ENCODE data around the gene CCDC15. TPM values are rescaled to one million over a fixed set of nuclear protein-coding genes. Genes with fewer than 3 reads are reported as not detected.

Gene CCDC15
- total RNA-seq, 4 donors from 2014 or later: 0.42 to 1.6 (median 0.60) TPM

- no peak for TF ChIP-seq EP300 (IDR thresholded peaks at IDR 0.05)
- no peak for TF ChIP-seq CTCF (IDR thresholded peaks at IDR 0.05)
- no peak for TF ChIP-seq POLR2AphosphoS5 (IDR thresholded peaks at IDR 0.05)
- no peak for TF ChIP-seq POLR2A (IDR thresholded peaks at IDR 0.05; ENCODE audit: low read depth)
- H3K9me3 ChIP-seq: no peaks in the 10 kb centered on the region
- no peak for DNase-seq (ENCODE audit: extremely low spot score)
- no peaks in the 10 kb centered on the region for H3K36me3 ChIP-seq
- H3K27me3 ChIP-seq: peaks cover 0 to 23% (median 0%) of the 10 kb centered on the region in 4 donors
- H3K27ac ChIP-seq (replicated peaks in 1 of 4): no peak overlapping the region
- H3K4me1 ChIP-seq: peaks cover 5 to 17% (median 13%) of the 10 kb centered on the region in 4 donors
- intact Hi-C loops (cut with DNase I): no loop called here
- no peak overlapping the region for H3K4me3 ChIP-seq
These were observed 30.7 kb upstream of the CCDC15 start for GRCh38 chr11:124923296-124923695.

GRCh38 chr11:124928942-124929665 lies 24.9 kb upstream of the CCDC15 start:
- H3K4me3 ChIP-seq: no peak overlapping the region
- intact Hi-C loops (cut with DNase I): no loop called here
- no peak for TF ChIP-seq POLR2AphosphoS5 (IDR thresholded peaks at IDR 0.05)
- no peak for TF ChIP-seq EP300 (IDR thresholded peaks at IDR 0.05)
- TF ChIP-seq POLR2A (IDR thresholded peaks at IDR 0.05; ENCODE audit: low read depth): no peak
- no peak for TF ChIP-seq CTCF (IDR thresholded peaks at IDR 0.05)
- no peaks in the 10 kb centered on the region for H3K27me3 ChIP-seq
- no peaks in the 10 kb centered on the region for H3K36me3 ChIP-seq
- WGBS: 39% methylated on average over 4 of the region's 4 CpGs
- no peaks in the 10 kb centered on the region for H3K9me3 ChIP-seq
- DNase-seq (ENCODE audit: extremely low spot score): no peak
- H3K4me1 ChIP-seq: no peaks in the 10 kb centered on the region
- no peak overlapping the region for H3K27ac ChIP-seq (replicated peaks in 1 of 4)

- H3K27ac ChIP-seq (replicated peaks in 1 of 4): no peak overlapping the region
- no peak for TF ChIP-seq EP300 (IDR thresholded peaks at IDR 0.05)
- 74% methylated on average over 3 of the region's 3 CpGs for WGBS
- peaks cover 0 to 14% (median 0%) of the 10 kb centered on the region in 4 donors for H3K27me3 ChIP-seq
- no peaks in the 10 kb centered on the region for H3K4me1 ChIP-seq
- no peaks in the 10 kb centered on the region for H3K36me3 ChIP-seq
- intact Hi-C loops (cut with DNase I): no loop called here
- DNase-seq (ENCODE audit: extremely low spot score): no peak
- no peak overlapping the region for H3K4me3 ChIP-seq
- no peaks in the 10 kb centered on the region for H3K9me3 ChIP-seq
These were observed 23.2 kb upstream of the CCDC15 start for GRCh38 chr11:124930799-124931198.

- WGBS: 60% methylated on average over 4 of the region's 4 CpGs
These were observed 19.0 kb upstream of the CCDC15 start for GRCh38 chr11:124934862-124935547.

More at GRCh38 chr11:124934862-124935547, 19.0 kb upstream of the CCDC15 start:
- Histone ChIP-seq H3K4me1 (no peaks in the 10 kb centered on the region), H3K27ac (replicated peaks in 1 of 4) (no peak overlapping the region), H3K27me3 (peaks cover 0 to 19% (median 0%) of the 10 kb centered on the region in 4 donors), H3K36me3 (no peaks in the 10 kb centered on the region), H3K9me3 (no peaks in the 10 kb centered on the region), H3K4me3 (no peak overlapping the region)
- intact Hi-C loops (cut with DNase I): no loop called here
- DNase-seq (ENCODE audit: extremely low spot score): peak; percentile 21
- TF ChIP-seq EP300 (IDR thresholded peaks at IDR 0.05): no peak
- TF ChIP-seq POLR2AphosphoS5 (IDR thresholded peaks at IDR 0.05): no peak
- no peak for TF ChIP-seq POLR2A (IDR thresholded peaks at IDR 0.05; ENCODE audit: low read depth)
- TF ChIP-seq CTCF (IDR thresholded peaks at IDR 0.05): no peak

Data from esophagus muscularis mucosa (tissue), 4 donors.